GM12891 (cell line): ENCODE measurements around the gene MAN1A1.

ENCODE experiments used
- POLR2A ChIP-seq: IDR thresholded peaks from 2 replicates; pipeline ENCODE4 v1.6.1; 2011; ENCODE audit warnings: low read depth, low read length, control low read depth
- POLR2AphosphoS5 ChIP-seq: IDR thresholded peaks from 2 replicates; pipeline ENCODE4 v1.6.1; 2011; ENCODE audit warnings: low read depth, low read length, control low read depth
- SPI1 ChIP-seq: IDR thresholded peaks from 2 replicates; pipeline ENCODE4 v1.6.1; 2011; ENCODE audit warnings: low read depth, low read length, control low read depth
- TAF1 ChIP-seq: IDR thresholded peaks from 2 replicates; pipeline ENCODE4 v1.6.1; 2011; ENCODE audit warnings: low read depth, low read length, control low read depth

GRCh38 chr6:119329794-119330180 is 19.8 kb downstream of the MAN1A1 start:
- TF ChIP-seq POLR2A (no peak), SPI1 (no peak), TAF1 (no peak), POLR2AphosphoS5 (no peak)
